ENCODE data around the gene BPIFB6.

Gene BPIFB6

DNA sequence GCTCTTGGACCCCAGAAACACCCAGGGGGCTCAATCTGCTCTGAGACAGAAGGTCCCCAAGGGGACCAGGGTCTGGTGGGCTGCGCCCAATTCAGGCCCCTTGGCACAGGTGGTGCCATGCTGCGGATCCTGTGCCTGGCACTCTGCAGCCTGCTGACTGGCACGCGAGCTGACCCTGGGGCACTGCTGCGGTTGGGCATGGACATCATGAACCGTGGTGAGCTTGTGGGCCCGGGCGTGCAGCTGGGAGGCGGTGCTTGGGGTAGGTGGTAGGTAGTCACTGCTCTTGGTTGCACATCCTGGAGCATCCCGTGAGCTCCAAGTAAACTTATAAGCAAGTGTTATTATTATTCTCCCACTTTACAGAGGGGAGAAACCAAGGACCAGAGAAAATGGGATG lies at the start of gene BPIFB6:
Gene BPIFB6, plus strand, starts transcription at position 118 of the 400 bp plus-strand sequence. Its CDS starts 0 bp downstream, at position 118.
- no peak for TF ChIP-seq MAX (IDR thresholded peaks at IDR 0.05)
- no peak for TF ChIP-seq NFIC (IDR thresholded peaks at IDR 0.05)
- TF ChIP-seq EGR1 (IDR thresholded peaks at IDR 0.05), result no peak
- TF ChIP-seq, protein P1, sequence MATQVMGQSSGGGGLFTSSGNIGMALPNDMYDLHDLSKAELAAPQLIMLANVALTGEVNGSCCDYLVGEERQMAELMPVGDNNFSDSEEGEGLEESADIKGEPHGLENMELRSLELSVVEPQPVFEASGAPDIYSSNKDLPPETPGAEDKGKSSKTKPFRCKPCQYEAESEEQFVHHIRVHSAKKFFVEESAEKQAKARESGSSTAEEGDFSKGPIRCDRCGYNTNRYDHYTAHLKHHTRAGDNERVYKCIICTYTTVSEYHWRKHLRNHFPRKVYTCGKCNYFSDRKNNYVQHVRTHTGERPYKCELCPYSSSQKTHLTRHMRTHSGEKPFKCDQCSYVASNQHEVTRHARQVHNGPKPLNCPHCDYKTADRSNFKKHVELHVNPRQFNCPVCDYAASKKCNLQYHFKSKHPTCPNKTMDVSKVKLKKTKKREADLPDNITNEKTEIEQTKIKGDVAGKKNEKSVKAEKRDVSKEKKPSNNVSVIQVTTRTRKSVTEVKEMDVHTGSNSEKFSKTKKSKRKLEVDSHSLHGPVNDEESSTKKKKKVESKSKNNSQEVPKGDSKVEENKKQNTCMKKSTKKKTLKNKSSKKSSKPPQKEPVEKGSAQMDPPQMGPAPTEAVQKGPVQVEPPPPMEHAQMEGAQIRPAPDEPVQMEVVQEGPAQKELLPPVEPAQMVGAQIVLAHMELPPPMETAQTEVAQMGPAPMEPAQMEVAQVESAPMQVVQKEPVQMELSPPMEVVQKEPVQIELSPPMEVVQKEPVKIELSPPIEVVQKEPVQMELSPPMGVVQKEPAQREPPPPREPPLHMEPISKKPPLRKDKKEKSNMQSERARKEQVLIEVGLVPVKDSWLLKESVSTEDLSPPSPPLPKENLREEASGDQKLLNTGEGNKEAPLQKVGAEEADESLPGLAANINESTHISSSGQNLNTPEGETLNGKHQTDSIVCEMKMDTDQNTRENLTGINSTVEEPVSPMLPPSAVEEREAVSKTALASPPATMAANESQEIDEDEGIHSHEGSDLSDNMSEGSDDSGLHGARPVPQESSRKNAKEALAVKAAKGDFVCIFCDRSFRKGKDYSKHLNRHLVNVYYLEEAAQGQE (IDR thresholded peaks at IDR 0.05; ENCODE audit: low read depth), result no peak
- no peak for TF ChIP-seq FOXM1 (IDR thresholded peaks at IDR 0.05; ENCODE audit: borderline replicate concordance, low read depth)
- no peak for TF ChIP-seq CEBPB (IDR thresholded peaks at IDR 0.05)
- no peak for TF ChIP-seq TCF12 (IDR thresholded peaks at IDR 0.05; ENCODE audit: low read depth)
- no peak for TF ChIP-seq YY1 (IDR thresholded peaks at IDR 0.05; ENCODE audit: low read depth)
- TF ChIP-seq CREB1 (IDR thresholded peaks at IDR 0.05; ENCODE audit: low read depth), result no peak

- TF ChIP-seq RAD21 (IDR thresholded peaks at IDR 0.05; ENCODE audit: low read depth) (no peak), NFIC (IDR thresholded peaks at IDR 0.05) (peak; percentile 89), YY1 (IDR thresholded peaks at IDR 0.05; ENCODE audit: low read depth) (no peak; the same call in 1 of the 2 replicates), EGR1 (IDR thresholded peaks at IDR 0.05) (no peak), MAX (IDR thresholded peaks at IDR 0.05) (0 out of 2 replicates have a peak, but pooled peaks have one; percentile 16), FOXM1 (IDR thresholded peaks at IDR 0.05; ENCODE audit: borderline replicate concordance, low read depth) (no peak), USF1 (IDR thresholded peaks at IDR 0.05) (no peak), ZBTB7A (IDR thresholded peaks at IDR 0.05; ENCODE audit: low read depth) (no peak), TAF1 (IDR thresholded peaks at IDR 0.05; ENCODE audit: low read depth) (no peak), EP300 (IDR thresholded peaks at IDR 0.05; ENCODE audit: borderline replicate concordance) (peak; percentile 47; the same call in 1 of the 2 replicates), CREB1 (IDR thresholded peaks at IDR 0.05; ENCODE audit: low read depth) (no peak), CEBPB (IDR thresholded peaks at IDR 0.05) (no peak), TCF12 (IDR thresholded peaks at IDR 0.05; ENCODE audit: low read depth) (peak; percentile 69), TEAD4 (IDR thresholded peaks at IDR 0.05) (peak; percentile 78)
- TF ChIP-seq, protein P1 (IDR thresholded peaks at IDR 0.05; ENCODE audit: low read depth), result no peak
Observed at GRCh38 chr20:32982617-32983458, 48.6 kb upstream of the BPIFB6 start.

DNA sequence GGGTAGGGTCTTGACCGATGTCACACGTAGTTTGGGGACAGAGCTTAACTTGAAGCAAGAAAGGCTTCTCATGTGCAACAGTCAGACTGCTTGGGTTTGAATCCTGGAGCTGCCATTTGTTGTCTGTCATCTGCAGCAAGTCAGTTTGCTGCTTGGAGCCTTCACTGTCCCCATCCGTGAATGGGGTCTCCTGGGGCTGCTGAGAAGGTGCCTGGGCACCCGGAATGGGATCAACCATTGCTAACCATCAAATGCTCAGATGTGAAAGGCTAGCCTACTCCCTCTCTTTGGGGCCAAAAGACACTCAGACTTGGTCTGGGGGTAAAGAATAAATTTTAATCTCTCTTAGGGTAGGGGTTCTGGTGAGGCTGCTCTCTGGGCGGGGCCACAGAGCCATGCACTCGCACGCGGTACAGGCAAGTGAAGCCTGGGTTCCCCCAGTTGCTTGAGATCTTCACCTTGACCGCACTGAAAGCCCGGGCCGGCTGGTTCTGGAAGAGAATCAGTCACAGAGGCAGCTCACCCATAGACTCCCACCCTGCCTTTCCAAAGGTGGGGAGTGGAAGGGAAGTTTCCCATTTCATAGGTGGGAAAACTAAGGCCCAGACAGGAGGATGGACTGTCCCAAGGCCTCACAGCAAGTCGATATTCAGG lies 47.9 kb upstream of the BPIFB6 start:
- TF ChIP-seq NFIC (IDR thresholded peaks at IDR 0.05), result no peak
- no peak for TF ChIP-seq TAF1 (IDR thresholded peaks at IDR 0.05; ENCODE audit: low read depth)
- no peak for TF ChIP-seq YY1 (IDR thresholded peaks at IDR 0.05; ENCODE audit: low read depth)
- TF ChIP-seq ZBTB7A (IDR thresholded peaks at IDR 0.05; ENCODE audit: low read depth), result no peak
- TF ChIP-seq USF1 (IDR thresholded peaks at IDR 0.05), result no peak
- TF ChIP-seq FOXM1 (IDR thresholded peaks at IDR 0.05; ENCODE audit: borderline replicate concordance, low read depth), result no peak
- no peak for TF ChIP-seq TCF12 (IDR thresholded peaks at IDR 0.05; ENCODE audit: low read depth)
- no peak for TF ChIP-seq RAD21 (IDR thresholded peaks at IDR 0.05; ENCODE audit: low read depth)
- no peak for TF ChIP-seq MAX (IDR thresholded peaks at IDR 0.05)
- no peak for TF ChIP-seq CREB1 (IDR thresholded peaks at IDR 0.05; ENCODE audit: low read depth)

GRCh38 chr20:32984196-32984595 lies 47.3 kb upstream of the BPIFB6 start:
- TF ChIP-seq CREB1 (IDR thresholded peaks at IDR 0.05; ENCODE audit: low read depth) (no peak), RAD21 (IDR thresholded peaks at IDR 0.05; ENCODE audit: low read depth) (no peak), YY1 (IDR thresholded peaks at IDR 0.05; ENCODE audit: low read depth) (no peak), TCF12 (IDR thresholded peaks at IDR 0.05; ENCODE audit: low read depth) (no peak), EGR1 (IDR thresholded peaks at IDR 0.05) (no peak), MAX (IDR thresholded peaks at IDR 0.05) (no peak), USF1 (IDR thresholded peaks at IDR 0.05) (no peak), FOXM1 (IDR thresholded peaks at IDR 0.05; ENCODE audit: borderline replicate concordance, low read depth) (no peak), EP300 (IDR thresholded peaks at IDR 0.05; ENCODE audit: borderline replicate concordance) (no peak), ZBTB7A (IDR thresholded peaks at IDR 0.05; ENCODE audit: low read depth) (no peak), CEBPB (IDR thresholded peaks at IDR 0.05) (no peak), TAF1 (IDR thresholded peaks at IDR 0.05; ENCODE audit: low read depth) (no peak), NFIC (IDR thresholded peaks at IDR 0.05) (no peak), TEAD4 (IDR thresholded peaks at IDR 0.05) (no peak)
- TF ChIP-seq, protein P1 (IDR thresholded peaks at IDR 0.05; ENCODE audit: low read depth), result no peak
